ENCODE results near the gene XDH. TPM values are rescaled to one million over a fixed set of nuclear protein-coding genes. Genes with fewer than 3 reads are reported as not detected.

The XDH gene
- total RNA-seq, 4 donors from 2014 or later: under 0.01 TPM; not detected in 3

GRCh38 chr2:31428001-31428418, 13.5 kb upstream of the XDH start:
- H3K27ac ChIP-seq: no peak overlapping the region
- no peaks in the 10 kb centered on the region for H3K27me3 ChIP-seq
- no peaks in the 10 kb centered on the region for H3K36me3 ChIP-seq
- TF ChIP-seq POLR2A (IDR thresholded peaks at IDR 0.05) (no peak), EP300 (IDR thresholded peaks at IDR 0.05) (no peak)
- TF ChIP-seq, protein P1, sequence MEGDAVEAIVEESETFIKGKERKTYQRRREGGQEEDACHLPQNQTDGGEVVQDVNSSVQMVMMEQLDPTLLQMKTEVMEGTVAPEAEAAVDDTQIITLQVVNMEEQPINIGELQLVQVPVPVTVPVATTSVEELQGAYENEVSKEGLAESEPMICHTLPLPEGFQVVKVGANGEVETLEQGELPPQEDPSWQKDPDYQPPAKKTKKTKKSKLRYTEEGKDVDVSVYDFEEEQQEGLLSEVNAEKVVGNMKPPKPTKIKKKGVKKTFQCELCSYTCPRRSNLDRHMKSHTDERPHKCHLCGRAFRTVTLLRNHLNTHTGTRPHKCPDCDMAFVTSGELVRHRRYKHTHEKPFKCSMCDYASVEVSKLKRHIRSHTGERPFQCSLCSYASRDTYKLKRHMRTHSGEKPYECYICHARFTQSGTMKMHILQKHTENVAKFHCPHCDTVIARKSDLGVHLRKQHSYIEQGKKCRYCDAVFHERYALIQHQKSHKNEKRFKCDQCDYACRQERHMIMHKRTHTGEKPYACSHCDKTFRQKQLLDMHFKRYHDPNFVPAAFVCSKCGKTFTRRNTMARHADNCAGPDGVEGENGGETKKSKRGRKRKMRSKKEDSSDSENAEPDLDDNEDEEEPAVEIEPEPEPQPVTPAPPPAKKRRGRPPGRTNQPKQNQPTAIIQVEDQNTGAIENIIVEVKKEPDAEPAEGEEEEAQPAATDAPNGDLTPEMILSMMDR (IDR thresholded peaks at IDR 0.05): no peak
- no peak overlapping the region for H3K4me3 ChIP-seq
- peaks cover 0 to 6% (median 0%) of the 10 kb centered on the region in 4 donors for H3K9me3 ChIP-seq
- WGBS, 2 donors: 57 to 76% methylated on average over 1 to 4 of the region's 4 CpGs
- H3K4me1 ChIP-seq: no peaks in the 10 kb centered on the region
- no peak for DNase-seq (ENCODE audit: low spot score in 2 of 2)

GRCh38 chr2:31426096-31426495, 11.6 kb upstream of the XDH start:
- no peak for TF ChIP-seq EP300 (IDR thresholded peaks at IDR 0.05)
- TF ChIP-seq POLR2A (IDR thresholded peaks at IDR 0.05): no peak
- TF ChIP-seq, protein P1 (IDR thresholded peaks at IDR 0.05): no peak
- 86 to 89% methylated on average over 8 of the region's 8 CpGs for WGBS, 2 donors
- Histone ChIP-seq H3K27ac (no peak overlapping the region), H3K4me3 (no peak overlapping the region), H3K4me1 (no peaks in the 10 kb centered on the region), H3K9me3 (peaks cover 0 to 6% (median 0%) of the 10 kb centered on the region in 4 donors), H3K27me3 (no peaks in the 10 kb centered on the region), H3K36me3 (no peaks in the 10 kb centered on the region)
- DNase-seq (ENCODE audit: low spot score in 2 of 2): no peak

DNA sequence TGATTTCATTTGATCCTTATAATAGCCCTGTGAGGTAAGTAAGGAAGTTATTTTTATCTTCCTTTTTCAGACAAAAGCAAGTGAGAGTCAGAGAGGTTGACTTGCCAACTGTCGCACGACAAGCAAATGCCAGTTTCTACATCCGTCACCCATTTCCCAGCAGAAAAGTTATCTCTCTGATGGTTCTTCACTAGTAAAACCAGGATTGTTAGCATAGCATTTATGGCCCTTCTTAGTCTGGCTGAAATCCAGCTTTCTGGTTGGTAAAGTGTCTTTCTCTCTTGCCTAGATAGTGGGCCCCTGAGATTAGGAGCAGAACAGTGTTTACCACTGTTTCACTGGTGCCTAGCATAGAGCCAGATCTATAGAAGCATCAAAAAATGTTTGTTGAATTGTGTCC, 7.1 kb upstream of the XDH start:
- H3K4me3 ChIP-seq: no peak overlapping the region
- TF ChIP-seq EP300 (IDR thresholded peaks at IDR 0.05) (no peak), POLR2A (IDR thresholded peaks at IDR 0.05) (no peak)
- TF ChIP-seq, protein P1 (IDR thresholded peaks at IDR 0.05): no peak
- H3K9me3 ChIP-seq: peaks cover 0 to 30% (median 0%) of the 10 kb centered on the region in 4 donors
- H3K27ac ChIP-seq: no peak overlapping the region
- no peaks in the 10 kb centered on the region for H3K4me1 ChIP-seq
- no peaks in the 10 kb centered on the region for H3K27me3 ChIP-seq
- no peaks in the 10 kb centered on the region for H3K36me3 ChIP-seq
- DNase-seq (ENCODE audit: low spot score in 2 of 2): no peak
- WGBS, 2 donors: 82 to 94% methylated on average over 3 of the region's 3 CpGs

DNA sequence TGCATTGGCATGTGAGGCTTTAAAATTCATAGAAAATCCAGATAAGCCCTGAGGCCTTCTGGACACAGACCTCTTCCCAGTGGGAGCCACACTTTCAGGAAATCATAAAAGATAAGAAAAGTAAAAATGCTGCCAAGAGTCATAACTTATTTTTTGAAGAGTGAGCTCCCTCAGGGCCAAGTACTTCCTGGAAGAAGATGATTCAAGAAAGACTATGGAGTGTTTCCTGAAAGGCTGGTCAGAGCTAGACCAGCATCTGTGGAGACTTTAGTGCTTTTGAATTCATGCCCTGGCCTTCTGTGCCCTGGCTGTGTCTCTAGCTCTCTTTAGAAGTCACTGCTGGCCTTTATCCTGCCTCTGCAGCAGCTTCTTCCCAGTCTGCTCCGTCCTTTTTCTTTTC, 6.4 kb upstream of the XDH start:
- 23 to 34% methylated on average over 1 of the region's 1 CpG for WGBS, 2 donors
- Histone ChIP-seq H3K4me3 (no peak overlapping the region), H3K27ac (no peak overlapping the region), H3K4me1 (no peaks in the 10 kb centered on the region), H3K36me3 (no peaks in the 10 kb centered on the region), H3K27me3 (no peaks in the 10 kb centered on the region), H3K9me3 (peaks cover 0 to 30% (median 0%) of the 10 kb centered on the region in 4 donors)
- no peak for DNase-seq (ENCODE audit: low spot score in 2 of 2)
- TF ChIP-seq EP300 (IDR thresholded peaks at IDR 0.05): no peak
- no peak for TF ChIP-seq POLR2A (IDR thresholded peaks at IDR 0.05)
- TF ChIP-seq, protein P1 (IDR thresholded peaks at IDR 0.05): no peak

GRCh38 chr2:31419386-31419785, 4.8 kb upstream of the XDH start:
- Histone ChIP-seq H3K4me1 (no peaks in the 10 kb centered on the region), H3K27me3 (no peaks in the 10 kb centered on the region), H3K4me3 (no peak overlapping the region), H3K27ac (no peak overlapping the region), H3K9me3 (peaks cover 0 to 30% (median 0%) of the 10 kb centered on the region in 4 donors), H3K36me3 (no peaks in the 10 kb centered on the region)
- TF ChIP-seq, protein P1 (IDR thresholded peaks at IDR 0.05): no peak
- TF ChIP-seq POLR2A (IDR thresholded peaks at IDR 0.05) (no peak), EP300 (IDR thresholded peaks at IDR 0.05) (no peak)
- DNase-seq (ENCODE audit: low spot score in 2 of 2): no peak
